ENCODE results near the gene COL5A1. TPM values are rescaled to one million over a fixed set of nuclear protein-coding genes. Genes with fewer than 3 reads are reported as not detected.

The COL5A1 gene
- total RNA-seq, 4 donors from 2014 or later = 13.3 to 55.0 (median 27.0) TPM

GRCh38 chr9:134670851-134671281, 29.3 kb downstream of the COL5A1 start:
- no peak for DNase-seq (ENCODE audit: low spot score)
- no peak for ATAC-seq (ENCODE audit: low FRiP score)
- TF ChIP-seq, protein P1, sequence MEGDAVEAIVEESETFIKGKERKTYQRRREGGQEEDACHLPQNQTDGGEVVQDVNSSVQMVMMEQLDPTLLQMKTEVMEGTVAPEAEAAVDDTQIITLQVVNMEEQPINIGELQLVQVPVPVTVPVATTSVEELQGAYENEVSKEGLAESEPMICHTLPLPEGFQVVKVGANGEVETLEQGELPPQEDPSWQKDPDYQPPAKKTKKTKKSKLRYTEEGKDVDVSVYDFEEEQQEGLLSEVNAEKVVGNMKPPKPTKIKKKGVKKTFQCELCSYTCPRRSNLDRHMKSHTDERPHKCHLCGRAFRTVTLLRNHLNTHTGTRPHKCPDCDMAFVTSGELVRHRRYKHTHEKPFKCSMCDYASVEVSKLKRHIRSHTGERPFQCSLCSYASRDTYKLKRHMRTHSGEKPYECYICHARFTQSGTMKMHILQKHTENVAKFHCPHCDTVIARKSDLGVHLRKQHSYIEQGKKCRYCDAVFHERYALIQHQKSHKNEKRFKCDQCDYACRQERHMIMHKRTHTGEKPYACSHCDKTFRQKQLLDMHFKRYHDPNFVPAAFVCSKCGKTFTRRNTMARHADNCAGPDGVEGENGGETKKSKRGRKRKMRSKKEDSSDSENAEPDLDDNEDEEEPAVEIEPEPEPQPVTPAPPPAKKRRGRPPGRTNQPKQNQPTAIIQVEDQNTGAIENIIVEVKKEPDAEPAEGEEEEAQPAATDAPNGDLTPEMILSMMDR (IDR thresholded peaks at IDR 0.05) = no peak

DNA sequence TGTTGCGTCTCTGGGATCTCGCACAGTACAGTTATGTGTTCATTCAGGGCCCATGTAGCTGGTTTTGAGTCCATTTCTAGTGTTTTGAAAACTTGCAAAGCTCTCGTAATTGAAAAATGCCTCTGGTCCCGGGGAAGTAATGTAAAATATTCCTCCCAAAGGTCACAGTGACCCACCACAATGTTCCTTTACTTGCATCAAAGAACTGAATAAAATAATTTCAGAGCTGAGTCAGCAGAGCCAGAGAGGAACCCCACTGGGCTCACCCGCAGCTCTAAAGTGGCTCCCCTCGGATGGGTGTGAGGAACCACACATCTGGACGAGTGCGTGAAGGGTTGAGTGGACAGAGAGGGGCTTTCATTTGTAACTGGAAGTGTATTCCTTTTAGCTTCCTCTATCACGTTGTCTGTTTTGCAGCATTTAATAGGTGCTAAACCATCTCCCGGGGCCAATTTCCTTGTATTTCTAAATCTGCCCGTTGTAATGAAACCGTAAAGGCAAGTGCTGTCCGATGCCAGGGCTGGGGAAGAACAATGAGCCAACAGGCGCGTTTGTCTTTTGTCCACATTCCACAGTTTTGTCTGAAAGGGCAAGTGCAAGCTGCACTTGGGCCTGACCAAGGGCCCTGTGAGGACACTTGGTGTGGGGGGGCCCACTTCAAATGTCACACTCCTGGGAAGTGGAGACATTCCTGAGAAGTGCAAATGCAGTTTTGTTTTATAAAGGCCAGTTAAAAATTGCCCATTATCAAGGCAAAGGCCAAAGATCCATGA, 29.9 kb downstream of the COL5A1 start:
- DNase-seq (ENCODE audit: low spot score) (no peak), ATAC-seq (ENCODE audit: low FRiP score) (no peak)
- TF ChIP-seq, protein P1 (IDR thresholded peaks at IDR 0.05) = no peak

DNA sequence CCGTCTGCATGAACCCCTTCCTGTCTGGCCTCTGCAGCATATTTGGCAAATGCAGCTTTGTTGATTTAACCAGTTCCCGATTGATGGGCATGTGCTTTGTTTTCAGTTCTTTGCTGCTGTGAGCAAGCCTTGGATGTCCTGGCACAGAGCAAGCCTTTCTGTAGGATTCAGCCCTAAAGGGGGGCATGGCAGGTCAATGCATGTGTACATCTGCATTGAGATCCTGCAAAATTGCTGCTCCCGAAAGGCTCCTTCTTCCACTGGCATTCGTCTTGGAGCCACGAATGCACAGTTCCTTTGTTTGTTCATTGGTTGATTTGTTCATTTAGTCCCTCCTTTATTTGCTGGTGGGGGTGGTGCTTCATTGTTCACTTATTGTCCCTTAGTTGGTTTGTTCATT, 34.8 kb downstream of the COL5A1 start:
- ATAC-seq (ENCODE audit: low FRiP score) = no peak
- no peak for DNase-seq (ENCODE audit: low spot score)
- TF ChIP-seq, protein P1 (IDR thresholded peaks at IDR 0.05) = no peak

DNA sequence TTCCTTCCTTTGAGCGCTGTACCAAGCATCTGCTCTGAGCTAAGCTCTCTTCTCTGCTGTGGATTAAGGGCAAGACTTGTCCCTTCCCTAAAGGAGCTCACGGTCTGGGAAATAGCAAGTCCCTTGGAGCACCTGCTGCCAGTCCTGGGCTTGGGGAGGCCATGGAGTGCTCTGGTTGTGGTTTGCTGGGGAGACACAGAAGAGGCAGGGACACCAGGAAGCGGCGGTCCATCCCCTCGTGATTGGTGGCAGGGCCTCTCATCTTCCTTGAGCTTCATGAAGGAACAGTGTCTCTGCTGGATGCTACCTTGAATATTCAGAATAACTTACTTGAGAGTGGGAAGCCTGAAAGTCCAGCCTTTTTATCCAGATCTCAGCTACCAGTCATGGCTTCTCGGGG, 35.3 kb downstream of the COL5A1 start:
- DNase-seq (ENCODE audit: low spot score) (no peak), ATAC-seq (ENCODE audit: low FRiP score) (no peak)
- TF ChIP-seq, protein P1 (IDR thresholded peaks at IDR 0.05) = no peak

- TF ChIP-seq, protein P1 (IDR thresholded peaks at IDR 0.05) = no peak
- ATAC-seq (ENCODE audit: low FRiP score) = no peak
- DNase-seq (ENCODE audit: low spot score) = no peak
Observed at GRCh38 chr9:134677743-134678142, 36.1 kb downstream of the COL5A1 start.

DNA sequence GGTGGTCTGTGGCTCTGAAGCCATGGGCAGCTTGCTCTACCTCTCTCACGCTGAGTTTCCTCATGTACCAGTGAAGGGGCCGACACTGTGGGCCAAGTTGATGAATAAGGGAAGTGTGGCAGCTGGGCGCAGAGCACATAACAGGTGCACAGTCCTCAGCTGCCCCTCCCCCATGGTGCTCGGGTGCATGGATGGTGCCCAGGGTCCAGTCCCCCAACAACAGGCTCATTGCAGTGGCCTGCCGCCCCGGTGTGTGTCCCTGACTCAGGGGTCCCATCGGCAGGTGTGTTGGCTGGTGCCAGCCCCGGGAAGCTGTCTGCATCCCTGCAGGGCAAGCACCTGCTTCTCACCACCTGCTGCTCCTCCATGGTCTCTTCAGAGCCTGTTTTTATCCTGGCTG, 36.6 kb downstream of the COL5A1 start:
- DNase-seq (ENCODE audit: low spot score) = no peak
- TF ChIP-seq, protein P1 (IDR thresholded peaks at IDR 0.05) = no peak

More for the DNA sequence above, 36.6 kb downstream of the COL5A1 start:
- no peak for ATAC-seq (ENCODE audit: low FRiP score)
